Endothelial cell of umbilical vein (primary cell): ENCODE data around the gene FXYD4. TPM values are rescaled to one million over a fixed set of nuclear protein-coding genes. Genes with fewer than 3 reads are reported as not detected.

ENCODE experiments used
- BruUV-seq: library from RNA; stranded (reverse); fragments of 400-500 nt; replicated peaks from 2 replicates; lab custom pipeline; 2021; lab: Mats Ljungman, UMichigan
- CTCF ChIA-PET: fragments of 300-600, 350-600 bp; sonication (Branson Sonifier 250); formaldehyde crosslinking; loops from one replicate; lab custom pipeline; 2021; ENCODE audit warnings: antibody characterized with exemption, inconsistent platforms; lab: Charles Lee
- POLR2A ChIA-PET: fragments of 300-600, 350-600 bp; sonication (Branson Sonifier 250); formaldehyde crosslinking; loops from one replicate; lab custom pipeline; 2021; ENCODE audit warnings: antibody characterized with exemption, inconsistent platforms; lab: Charles Lee
- DNase-seq: peaks from one replicate; pipeline ENCODE4 v3.0.0-alpha.2; 2011; ENCODE audit warnings: low read depth, low spot score
- FAIRE-seq: peaks from 2 replicates; lab custom pipeline; 2011; peaks lifted over from hg19 to GRCh38; lab: Jason Lieb, UNC
- H2AFZ ChIP-seq: 2 replicates; pipeline ENCODE4 v1.6.0; 2012; ENCODE audit warnings: low read depth, low read length, control low read depth, inconsistent platforms
- H3K27ac ChIP-seq: 2 replicates; pipeline ENCODE4 v1.5.1; 2011; ENCODE audit warnings: low read depth, mild to moderate bottlenecking, control low read depth, low read length, moderate library complexity; ENCODE audit not compliant: insufficient read depth
- H3K27me3 ChIP-seq, 2 experiments: 2 replicates each; pipeline versions ENCODE4 v1.6.0 to v1.6.1; 2011; ENCODE audit warnings: low read length in 2 of 2, mixed read lengths in 1 of 2; ENCODE audit not compliant: control insufficient read depth in 2 of 2, insufficient read depth in 2 of 2
- H3K36me3 ChIP-seq, 2 experiments: 2 replicates in 1 of 2; 3 replicates in 1 of 2; pipeline ENCODE4 v1.5.1; 2011; ENCODE audit warnings: low read length in 2 of 2, mild to moderate bottlenecking in 1 of 2, moderate library complexity in 1 of 2; ENCODE audit not compliant: control insufficient read depth in 2 of 2, insufficient read depth in 2 of 2; ENCODE audit errors: extremely low read depth in 1 of 2
- H3K4me1 ChIP-seq: 3 replicates; pipeline ENCODE4 v1.5.1; 2011; ENCODE audit warnings: mild to moderate bottlenecking, low read length; ENCODE audit not compliant: control insufficient read depth, insufficient read depth; ENCODE audit errors: extremely low read depth
- H3K4me2 ChIP-seq: 2 replicates; pipeline ENCODE4 v1.6.1; 2011; ENCODE audit warnings: low read length, control low read depth, mixed read lengths; ENCODE audit not compliant: insufficient read depth
- H3K4me3 ChIP-seq, 3 experiments: fragments of 200-600 bp in 1 of 3; sonication (generic), shearing (Covaris generic) in 1 of 3; replicated peaks in 1 of 3; 2 replicates each; pipeline ENCODE4 v1.5.1; 2011 to 2016; ENCODE audit warnings: control low read depth in 3 of 3, low read length in 3 of 3, mild to moderate bottlenecking in 2 of 3, inconsistent platforms in 1 of 3, low read depth in 1 of 3, moderate library complexity in 1 of 3; ENCODE audit not compliant: insufficient read depth in 1 of 3
- H3K79me2 ChIP-seq: 2 replicates; pipeline ENCODE4 v1.6.0; 2012; ENCODE audit warnings: low read length, inconsistent platforms; ENCODE audit not compliant: control insufficient read depth, insufficient read depth
- H3K9ac ChIP-seq: replicated peaks from 2 replicates; pipeline ENCODE3; 2011; ENCODE audit warnings: low read length, control low read depth; ENCODE audit not compliant: insufficient read depth; ENCODE audit errors: extremely low read depth
- H3K9me1 ChIP-seq: replicated peaks from 3 replicates; pipeline ENCODE4 v1.6.0; 2011; ENCODE audit warnings: mild to moderate bottlenecking, low read length; ENCODE audit not compliant: control insufficient read depth, insufficient read depth; ENCODE audit errors: extremely low read depth
- H3K9me3 ChIP-seq: replicated peaks from 2 replicates; pipeline ENCODE4 v1.5.1; 2012; ENCODE audit warnings: low read length, inconsistent platforms; ENCODE audit not compliant: control insufficient read depth, insufficient read depth
- H4K20me1 ChIP-seq: replicated peaks from 2 replicates; pipeline ENCODE3; 2011; ENCODE audit warnings: mild to moderate bottlenecking, low read length; ENCODE audit not compliant: control insufficient read depth, insufficient read depth; ENCODE audit errors: extremely low read depth
- EZH2 ChIP-seq: IDR thresholded peaks from 2 replicates; pipeline ENCODE4 v1.6.1; 2012; ENCODE audit warnings: borderline replicate concordance, low read depth, mild to moderate bottlenecking, moderate library complexity, low read length, inconsistent platforms; ENCODE audit not compliant: severe bottlenecking
- FOS ChIP-seq: IDR thresholded peaks from 2 replicates; pipeline ENCODE4 v1.6.1; 2011; ENCODE audit warnings: mild to moderate bottlenecking, low read length, moderate library complexity, borderline replicate concordance; ENCODE audit not compliant: insufficient read depth
- GATA2 ChIP-seq: IDR thresholded peaks from 2 replicates; pipeline ENCODE4 v1.7.0; 2011; ENCODE audit warnings: low read depth, mild to moderate bottlenecking, moderate library complexity, mixed read lengths, low read length; ENCODE audit not compliant: insufficient read length, insufficient read depth
- JUN ChIP-seq: IDR thresholded peaks from 2 replicates; pipeline ENCODE4 v1.6.1; 2011; ENCODE audit warnings: borderline replicate concordance, low read depth; ENCODE audit not compliant: insufficient read length, insufficient read depth
- MYC ChIP-seq: IDR thresholded peaks from one replicate; pipeline ENCODE4 v1.6.1; 2011; ENCODE audit warnings: mild to moderate bottlenecking, low read depth, low read length
- POLR2A ChIP-seq: IDR thresholded peaks from 2 replicates; pipeline ENCODE4 v1.6.1; 2012; ENCODE audit warnings: low read depth, mild to moderate bottlenecking, control low read depth, low read length
- POLR2AphosphoS5 ChIP-seq: IDR thresholded peaks from 2 replicates; pipeline ENCODE4 v1.6.1; 2012; ENCODE audit warnings: low read depth, mild to moderate bottlenecking, control low read depth, low read length, moderate library complexity; ENCODE audit not compliant: insufficient read depth
- dilution Hi-C: fragments of 300-500 bp; cut with MboI; formaldehyde crosslinking; loops from one replicate; pipeline ENCODE4 v1.15.0; 2019; ENCODE audit warnings: low sequenced_read_pairs; ENCODE audit not compliant: extremely low pct_ligation_motif_present
- intact Hi-C: fragments of 100-400 bp; cut with micrococcal nuclease; formaldehyde crosslinking; loops from one replicate; pipeline ENCODE4 v1.10.0; 2022
- polyA plus RNA-seq, 4 experiments: library from polyadenylated mRNA; depleted of rRNA in 3 of 4; stranded (reverse) in 3 of 4; unstranded in 1 of 4; fragments of >200 nt; gene quantifications; 2 replicates each; pipeline versions ENCODE4 v1.2.1 to v1.2.3, GENCODE V29; 2011 to 2012; ENCODE audit warnings: missing spikeins in 1 of 4
- total RNA-seq: library from RNA; stranded (reverse); gene quantifications from 2 replicates; pipeline ENCODE4 v1.2.3, GENCODE V29; 2021
- TF ChIP-seq, protein P1 (sequence below): IDR thresholded peaks from 2 replicates; pipeline ENCODE4 v1.6.1; 2011; ENCODE audit not compliant: insufficient read depth, insufficient read length
- TF ChIP-seq, protein P2 (sequence below), 2 donors: IDR thresholded peaks; 1 replicate in 1 of 2; 2 replicates in 1 of 2; pipeline ENCODE4 v1.5.1; 2011; ENCODE audit warnings: low read length in 2 of 2, mild to moderate bottlenecking in 2 of 2, moderate library complexity in 2 of 2, control low read depth in 1 of 2, inconsistent platforms in 1 of 2, low read depth in 1 of 2; ENCODE audit not compliant: insufficient read depth in 1 of 2; ENCODE audit errors: extremely low read depth in 1 of 2

The FXYD4 gene
- total and polyA plus RNA-seq, 2 donors (not counting 3 experiments of a cell fraction or from before 2014, with no cell fraction given): not detected

DNA sequence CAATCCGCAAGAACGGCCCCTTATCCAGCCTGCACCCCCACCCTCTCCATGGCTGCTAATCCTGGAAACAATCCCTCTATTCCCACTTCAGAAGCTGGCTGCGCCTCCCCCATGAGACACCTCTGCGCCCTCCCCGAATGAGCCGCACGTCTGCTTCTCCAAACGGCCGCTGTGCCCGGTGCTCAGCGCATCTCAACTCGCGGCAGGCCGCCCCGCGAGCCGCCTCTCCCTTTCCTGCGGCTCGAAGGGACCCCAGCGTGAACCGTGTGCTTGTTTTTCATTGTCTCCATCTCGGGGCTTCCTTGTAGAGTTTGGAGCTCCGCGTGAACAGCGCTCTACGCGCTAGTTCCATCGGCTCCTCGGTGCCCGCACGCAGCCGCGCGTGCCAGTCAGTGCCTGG lies 20.8 kb upstream of the FXYD4 start:
- dilution Hi-C loops: no loop called here
- no peak overlapping the region for H2AFZ ChIP-seq

DNA sequence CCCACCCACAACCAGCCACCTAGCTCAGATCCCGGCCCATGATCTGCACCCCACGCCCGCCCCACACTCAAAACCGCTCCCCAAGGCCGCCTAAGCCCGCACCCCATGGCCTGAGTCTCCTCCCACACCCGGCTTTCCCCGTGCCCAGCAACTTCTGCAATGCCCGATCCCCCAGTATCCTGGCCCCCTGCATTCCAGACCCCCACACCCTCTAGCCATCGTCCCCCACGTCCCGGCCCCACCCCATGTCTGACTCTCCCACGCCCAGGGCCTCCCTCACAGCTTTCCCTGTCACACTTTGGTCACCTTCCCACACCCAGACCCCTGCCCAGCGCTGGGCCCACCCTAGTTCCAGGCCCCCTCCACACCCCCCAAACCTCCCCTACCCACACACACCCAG lies 20.1 kb upstream of the FXYD4 start:
- Histone ChIP-seq H3K9ac (no peak overlapping the region), H3K9me3 (no peaks in the 10 kb centered on the region), H3K4me2 (no peak overlapping the region), H3K4me3 (no peak overlapping the region), H4K20me1 (no peaks in the 10 kb centered on the region), H3K4me1 (no peaks in the 10 kb centered on the region), H3K36me3 (no peaks in the 10 kb centered on the region), H3K27ac (no peak overlapping the region), H2AFZ (no peak overlapping the region), H3K79me2 (no peaks in the 10 kb centered on the region), H3K9me1 (no peaks in the 10 kb centered on the region), H3K27me3 (peaks cover 1 to 8% of the 10 kb centered on the region in 2 experiments)
- TF ChIP-seq EZH2: no peak
- no peak for TF ChIP-seq POLR2AphosphoS5
- TF ChIP-seq, protein P1, sequence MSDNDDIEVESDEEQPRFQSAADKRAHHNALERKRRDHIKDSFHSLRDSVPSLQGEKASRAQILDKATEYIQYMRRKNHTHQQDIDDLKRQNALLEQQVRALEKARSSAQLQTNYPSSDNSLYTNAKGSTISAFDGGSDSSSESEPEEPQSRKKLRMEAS: no peak
- no peak for TF ChIP-seq MYC
- TF ChIP-seq GATA2: no peak
- no peak for TF ChIP-seq JUN
- no peak for TF ChIP-seq FOS
- TF ChIP-seq, protein P2, sequence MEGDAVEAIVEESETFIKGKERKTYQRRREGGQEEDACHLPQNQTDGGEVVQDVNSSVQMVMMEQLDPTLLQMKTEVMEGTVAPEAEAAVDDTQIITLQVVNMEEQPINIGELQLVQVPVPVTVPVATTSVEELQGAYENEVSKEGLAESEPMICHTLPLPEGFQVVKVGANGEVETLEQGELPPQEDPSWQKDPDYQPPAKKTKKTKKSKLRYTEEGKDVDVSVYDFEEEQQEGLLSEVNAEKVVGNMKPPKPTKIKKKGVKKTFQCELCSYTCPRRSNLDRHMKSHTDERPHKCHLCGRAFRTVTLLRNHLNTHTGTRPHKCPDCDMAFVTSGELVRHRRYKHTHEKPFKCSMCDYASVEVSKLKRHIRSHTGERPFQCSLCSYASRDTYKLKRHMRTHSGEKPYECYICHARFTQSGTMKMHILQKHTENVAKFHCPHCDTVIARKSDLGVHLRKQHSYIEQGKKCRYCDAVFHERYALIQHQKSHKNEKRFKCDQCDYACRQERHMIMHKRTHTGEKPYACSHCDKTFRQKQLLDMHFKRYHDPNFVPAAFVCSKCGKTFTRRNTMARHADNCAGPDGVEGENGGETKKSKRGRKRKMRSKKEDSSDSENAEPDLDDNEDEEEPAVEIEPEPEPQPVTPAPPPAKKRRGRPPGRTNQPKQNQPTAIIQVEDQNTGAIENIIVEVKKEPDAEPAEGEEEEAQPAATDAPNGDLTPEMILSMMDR (IDR thresholded peaks at IDR 0.05; ENCODE audit: extremely low read depth in 1 of 2, insufficient read depth in 1 of 2, low read depth in 1 of 2, low read length in 2 of 2): no peak
- no peak for TF ChIP-seq POLR2A
- no peak for DNase-seq
- dilution Hi-C loops: no loop called here
- POLR2A ChIA-PET: no interaction called here
- CTCF ChIA-PET: interaction anchor here (4.5 kb wide), 1 partner anchor 59 kb away, joined by 66 read pairs; no protein-coding TSS in a partner anchor
- no TSS peak for BruUV-seq
- intact Hi-C loops: no loop called here
- no peak for FAIRE-seq

More for the DNA sequence above, 20.8 kb upstream of the FXYD4 start:
- Histone ChIP-seq H3K9ac (no peak overlapping the region), H4K20me1 (no peaks in the 10 kb centered on the region), H3K27me3 (peaks cover 1 to 8% of the 10 kb centered on the region in 2 experiments), H3K27ac (no peak overlapping the region), H3K4me2 (no peak overlapping the region), H3K4me3 (no peak overlapping the region), H3K36me3 (no peaks in the 10 kb centered on the region), H3K9me1 (no peaks in the 10 kb centered on the region), H3K9me3 (no peaks in the 10 kb centered on the region), H3K4me1 (no peaks in the 10 kb centered on the region), H3K79me2 (no peaks in the 10 kb centered on the region)
- CTCF ChIA-PET: interaction anchor here (4.5 kb wide), 1 partner anchor 58 kb away, joined by 66 read pairs; no protein-coding TSS in a partner anchor
- no peak for DNase-seq
- TF ChIP-seq MYC (no peak), GATA2 (no peak)
- TF ChIP-seq, protein P1: no peak
- POLR2A ChIA-PET: no interaction called here
- intact Hi-C loops: no loop called here
- no peak for FAIRE-seq
- BruUV-seq: no TSS peak
